SHP77 (cell line): ENCODE measurements around the gene DUOXA2.
"Not testable (repeated sequence)": the region's sequence is repeated elsewhere in the genome, so short reads cannot be mapped to it uniquely, and the experiment has no call there.

Experiments used
- DNase-seq, 2 experiments: peaks; one replicate each; lab custom pipeline; 2025; lab: John Stamatoyannopoulos, UW

DUOXA2 gene

DNA sequence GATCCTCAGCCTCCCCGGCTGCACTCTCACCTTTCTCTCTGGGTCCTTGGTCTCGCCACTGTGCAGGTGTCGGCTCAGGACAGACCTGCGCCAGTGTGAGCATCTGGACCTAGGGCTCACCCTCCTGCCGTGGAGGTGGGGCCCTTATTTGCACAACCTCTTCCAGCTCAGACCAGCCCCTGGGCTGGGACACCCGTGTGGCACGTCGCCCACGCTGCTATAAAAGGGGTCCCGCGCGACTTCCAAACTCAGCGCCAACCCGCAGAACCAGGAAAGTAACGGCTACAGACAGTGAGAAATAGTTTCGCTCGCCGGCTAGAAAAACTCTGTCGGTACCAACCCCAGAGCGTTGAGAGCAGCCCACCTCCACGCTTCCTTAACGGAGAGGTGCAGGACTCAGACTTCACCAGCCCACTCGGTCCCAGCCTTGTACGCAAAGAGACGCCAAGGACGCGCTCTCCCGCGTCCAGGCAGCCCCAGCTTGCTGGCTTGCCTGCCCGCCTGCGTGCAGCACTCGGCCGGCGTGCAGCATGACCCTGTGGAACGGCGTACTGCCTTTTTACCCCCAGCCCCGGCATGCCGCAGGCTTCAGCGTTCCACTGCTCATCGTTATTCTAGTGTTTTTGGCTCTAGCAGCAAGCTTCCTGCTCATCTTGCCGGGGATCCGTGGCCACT lies at the start of gene DUOXA2, which contains the start of gene DUOX2:
TSS of gene DUOXA2 (plus strand) at position 251 of the 675 bp plus-strand sequence. CDS start at position 531, 280 bp downstream.
TSS of gene DUOX2 (minus strand) at position 97 of the 675 bp plus-strand sequence. CDS start 761 bp downstream, outside the sequence.
- no peak for DNase-seq

DNA sequence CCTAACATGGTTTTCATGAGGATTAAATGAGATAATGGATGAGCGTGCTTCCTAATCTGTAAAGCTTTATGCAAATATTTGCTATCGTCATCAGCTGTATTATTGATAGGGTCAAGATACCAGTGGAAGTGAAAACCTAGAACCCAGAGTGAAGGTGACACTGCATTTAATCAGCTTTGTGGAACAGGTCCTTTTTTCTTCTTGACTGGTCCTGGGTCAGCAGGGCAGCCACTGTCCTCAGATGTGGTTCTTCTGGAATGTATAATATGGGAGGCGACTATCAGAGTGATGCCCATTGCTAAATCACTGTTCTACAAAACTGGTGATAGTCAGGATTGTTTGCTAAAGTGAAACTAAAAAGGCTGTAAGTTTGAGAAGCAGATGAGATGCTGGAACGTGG lies 49.7 kb upstream of the DUOXA2 start:
- DNase-seq = no peak

DNA sequence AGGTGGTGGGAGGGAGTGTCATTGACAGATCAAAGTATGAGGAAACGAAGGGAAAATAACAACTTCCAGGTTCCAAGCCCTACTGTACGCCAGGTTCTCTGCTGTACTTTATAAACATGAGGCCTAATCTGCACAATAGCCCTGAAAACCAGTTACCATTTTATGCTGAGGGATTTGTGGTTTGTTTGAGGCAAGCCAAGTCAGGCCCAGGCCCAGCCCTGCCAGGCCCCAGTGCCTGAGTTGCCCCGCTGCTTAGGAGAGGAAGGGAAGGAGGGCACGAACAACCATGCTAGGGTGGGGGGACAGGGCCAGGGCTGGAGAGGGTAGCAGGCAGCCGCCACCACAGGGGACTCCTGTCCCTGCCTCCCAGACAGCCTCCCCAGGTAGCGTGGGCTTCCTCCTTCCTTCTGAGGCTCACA lies 44.2 kb upstream of the DUOXA2 start:
- DNase-seq = not testable (repeated sequence)

DNA sequence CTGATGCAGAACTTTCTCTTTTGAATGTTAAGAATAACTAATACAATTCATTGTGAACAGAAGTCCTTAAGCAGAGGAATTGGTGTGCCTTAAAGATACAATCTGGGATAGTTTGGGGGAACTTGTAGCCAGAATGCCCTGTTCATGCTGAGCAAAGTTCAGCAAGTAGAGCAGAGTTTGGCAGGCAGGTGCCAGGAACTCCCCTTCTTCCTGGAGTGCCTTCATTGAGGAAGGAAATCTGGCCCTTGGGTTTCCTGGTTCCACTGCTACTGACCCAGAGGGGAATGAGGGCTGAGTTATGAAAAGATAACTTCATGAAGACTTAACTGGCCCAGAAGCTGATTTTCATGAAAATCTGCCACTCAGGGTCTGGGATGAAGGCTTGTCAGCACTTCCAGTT lies 40.5 kb upstream of the DUOXA2 start:
- DNase-seq = not testable (repeated sequence)

DNA sequence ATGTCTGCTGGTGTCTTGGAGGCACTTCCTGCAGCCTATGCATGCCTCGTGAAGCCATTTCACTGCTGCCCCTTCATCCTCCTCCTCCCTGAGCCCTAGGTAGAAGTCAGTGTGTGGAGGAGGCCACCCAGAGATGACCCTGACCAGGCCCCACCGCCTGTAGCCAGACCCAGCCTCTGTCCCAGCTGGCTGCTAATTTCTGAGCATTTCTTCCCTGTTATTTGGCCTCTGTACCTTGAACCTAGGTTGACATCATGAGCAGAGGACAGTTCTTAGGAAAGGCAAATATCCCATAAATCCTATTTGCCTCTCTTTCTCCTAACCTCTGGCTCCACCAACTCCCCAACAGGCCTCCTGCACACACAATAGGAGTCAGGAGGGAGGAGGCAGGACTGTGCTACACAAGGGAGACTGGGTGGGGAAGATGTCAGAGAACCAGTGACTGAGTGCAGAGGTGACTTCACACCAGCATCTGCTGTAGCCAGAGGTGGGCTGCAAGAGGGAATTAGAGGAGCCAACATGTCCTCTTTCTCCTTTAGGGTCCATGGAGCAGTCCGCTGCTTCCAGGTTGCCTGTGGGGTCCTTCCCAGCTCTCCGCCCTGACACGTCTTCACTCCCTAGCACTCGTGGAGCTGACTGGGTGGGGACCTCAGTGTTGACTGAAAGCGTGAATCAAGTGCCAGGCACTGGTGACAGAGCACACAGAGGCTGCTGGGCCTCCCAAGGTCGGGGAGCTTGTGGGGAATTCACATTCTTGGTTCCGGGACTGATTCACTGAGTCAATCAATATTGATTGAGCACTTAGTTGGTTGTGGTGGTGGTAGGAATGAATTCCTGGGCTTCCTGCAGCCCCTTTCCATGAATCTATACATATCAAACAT lies 38.4 kb upstream of the DUOXA2 start:
- not testable (repeated sequence) for DNase-seq

DNA sequence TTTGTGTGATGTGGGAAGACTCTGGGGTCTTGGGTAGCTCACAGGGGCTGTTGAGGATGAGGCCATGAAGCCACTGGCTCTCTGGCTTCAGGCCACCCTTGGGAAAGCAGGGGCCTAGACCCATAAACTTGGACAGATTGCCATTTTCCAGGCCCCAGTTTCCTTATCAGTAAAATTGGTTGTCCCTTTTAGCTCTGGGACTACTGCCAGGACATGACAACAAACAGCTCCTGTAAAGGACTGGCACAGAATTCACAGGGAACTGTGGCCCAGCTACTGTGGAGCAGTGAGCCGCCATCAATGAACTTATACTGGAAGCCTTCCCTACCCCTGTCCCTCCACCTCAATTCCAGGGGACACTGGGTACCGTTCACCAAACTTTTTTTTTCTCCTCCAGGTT lies 36.7 kb upstream of the DUOXA2 start:
- not testable (repeated sequence) for DNase-seq

DNA sequence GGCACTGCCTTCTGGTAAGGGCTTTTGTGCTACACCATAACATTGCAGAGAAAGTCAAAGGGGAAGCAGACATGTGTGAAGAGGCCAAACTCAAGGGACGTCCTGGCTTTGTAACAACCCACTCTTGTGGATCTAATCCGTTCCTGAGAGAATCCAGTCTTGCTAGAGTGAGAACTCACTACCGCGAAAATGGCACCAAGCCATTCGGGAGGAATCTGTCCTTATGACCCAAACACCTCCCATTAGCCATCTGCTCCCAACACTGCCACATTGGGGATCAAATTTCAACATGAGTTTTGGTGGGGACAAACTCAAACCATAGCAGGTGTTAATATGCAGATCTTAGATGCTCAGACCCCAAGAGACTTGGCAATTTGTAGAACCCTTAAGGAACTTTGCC lies 34.9 kb upstream of the DUOXA2 start:
- DNase-seq = not testable (repeated sequence)

DNA sequence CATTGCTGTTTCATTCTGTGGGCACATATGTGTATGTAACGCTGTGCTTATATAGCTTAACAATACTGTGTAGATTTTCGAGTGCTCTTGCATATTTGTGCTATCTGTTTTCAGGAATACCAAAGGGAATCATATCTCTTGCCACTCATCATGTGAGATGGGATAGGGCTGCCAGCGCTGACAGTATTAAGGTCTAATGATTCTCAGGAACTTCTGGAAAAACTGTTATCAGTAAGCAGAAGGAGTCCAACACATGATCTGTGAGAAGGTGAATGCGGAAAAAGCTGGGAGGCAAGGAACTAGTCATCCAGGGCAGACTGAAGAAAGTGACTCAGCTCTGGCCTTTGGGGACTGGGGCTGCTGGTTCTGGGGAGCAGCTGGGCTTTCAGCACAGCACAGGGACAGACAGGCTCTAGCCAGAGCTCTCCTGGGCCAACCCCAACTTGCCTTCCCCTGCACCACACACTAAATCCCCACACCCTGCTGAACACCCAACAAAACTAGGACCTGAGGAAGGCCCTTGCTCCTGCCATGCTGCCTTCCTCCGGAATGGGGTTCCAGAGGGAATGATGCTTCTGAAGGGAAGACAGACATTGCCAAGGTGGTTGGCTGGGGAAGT lies 34.4 kb upstream of the DUOXA2 start:
- not testable (repeated sequence) for DNase-seq

DNA sequence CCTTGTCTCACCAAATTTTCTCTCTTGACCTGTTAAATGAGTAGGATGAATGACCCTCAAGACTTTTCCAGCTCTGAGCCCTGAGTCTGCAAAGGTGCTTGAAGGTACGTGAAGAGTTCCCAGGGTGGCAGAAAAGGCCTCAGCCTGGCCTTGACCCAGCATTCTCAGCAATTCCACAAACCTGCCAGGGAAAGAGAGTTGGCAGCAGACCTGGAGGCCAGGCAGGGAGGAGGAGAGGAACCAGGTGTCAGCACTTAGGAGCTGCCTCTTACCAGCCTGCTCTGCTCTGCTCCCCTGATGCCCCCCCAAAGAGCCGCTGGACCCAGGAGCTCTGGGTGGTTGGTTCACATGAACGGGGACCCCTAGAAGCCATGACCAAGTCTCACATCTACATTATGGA lies 33.5 kb upstream of the DUOXA2 start:
- DNase-seq = not testable (repeated sequence)

DNA sequence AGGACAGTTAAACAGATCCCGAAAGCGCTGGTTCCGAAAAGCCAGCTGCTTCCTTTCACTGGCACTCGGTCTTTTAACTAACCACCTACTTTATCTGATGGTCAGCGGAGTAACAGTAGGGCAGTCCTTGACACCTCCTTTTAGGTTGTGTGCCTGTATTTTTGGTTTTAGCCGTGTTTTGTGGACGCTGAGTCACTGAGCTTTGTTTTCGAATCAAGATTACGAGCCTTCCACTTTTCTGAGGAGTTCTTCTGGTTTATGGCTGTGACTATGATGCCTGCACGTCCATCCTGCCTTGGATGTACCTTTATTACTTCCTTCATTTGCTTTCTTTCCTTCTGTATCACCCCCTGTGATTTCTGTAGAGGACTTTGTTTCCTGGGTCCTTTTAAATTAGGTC lies 31.7 kb upstream of the DUOXA2 start:
- DNase-seq = not testable (repeated sequence)

DNA sequence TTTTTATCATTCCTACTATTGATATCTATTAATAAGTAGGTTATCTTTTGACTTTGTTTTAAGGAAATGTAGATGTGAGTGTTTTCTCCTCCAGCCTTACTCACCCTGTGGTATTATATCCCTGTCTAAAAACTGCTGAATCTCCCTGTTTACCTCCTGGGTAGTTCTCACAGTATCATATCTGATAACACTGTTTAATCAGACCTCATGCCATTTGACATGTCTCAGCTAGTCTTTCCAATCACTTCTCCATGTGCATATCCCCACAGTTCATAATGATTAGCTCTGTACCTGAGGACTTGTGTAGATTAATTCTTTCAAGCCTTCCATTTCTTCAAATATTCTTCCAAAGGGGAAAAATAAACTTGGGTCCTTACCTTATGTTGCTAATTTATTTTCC lies 30.9 kb upstream of the DUOXA2 start:
- DNase-seq = no peak

DNA sequence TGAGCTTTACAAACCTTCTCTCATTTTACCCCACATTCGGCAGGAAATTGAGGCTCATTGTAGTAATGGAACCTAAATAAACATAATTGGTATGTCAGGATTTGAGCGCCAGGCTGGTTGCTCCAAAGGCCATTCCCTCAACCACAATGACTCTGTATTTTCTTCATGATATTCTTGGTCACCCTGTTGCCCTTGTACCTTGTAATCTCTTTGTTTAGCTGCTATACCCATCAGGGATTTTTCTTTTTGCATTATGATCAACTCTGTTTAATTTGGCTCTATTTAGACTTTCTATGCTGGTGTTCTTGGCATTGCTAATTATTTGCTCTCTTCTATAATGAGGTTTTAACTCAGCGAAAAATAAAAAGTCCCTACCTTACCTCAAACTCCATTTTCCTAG lies 30.0 kb upstream of the DUOXA2 start:
- no peak for DNase-seq

DNA sequence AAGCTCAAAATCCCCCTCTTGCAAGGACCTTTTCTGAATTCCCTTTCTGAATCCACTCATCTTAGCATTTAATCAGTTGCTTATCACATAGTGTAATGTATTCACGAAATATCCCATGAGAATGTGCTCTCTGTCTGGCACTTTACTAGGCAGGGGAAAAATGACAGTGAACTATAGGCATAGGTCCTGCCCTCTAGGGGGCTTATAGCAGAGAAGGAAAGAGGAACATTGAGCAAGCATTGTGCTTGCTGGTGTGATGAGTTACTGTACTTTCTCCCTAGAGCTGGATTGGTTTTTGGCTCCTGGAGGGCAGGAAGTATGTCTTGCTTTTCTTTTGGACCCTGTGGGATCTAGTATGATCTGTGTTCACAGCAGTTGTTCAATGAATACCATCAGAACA lies 26.6 kb upstream of the DUOXA2 start:
- DNase-seq = no peak

DNA sequence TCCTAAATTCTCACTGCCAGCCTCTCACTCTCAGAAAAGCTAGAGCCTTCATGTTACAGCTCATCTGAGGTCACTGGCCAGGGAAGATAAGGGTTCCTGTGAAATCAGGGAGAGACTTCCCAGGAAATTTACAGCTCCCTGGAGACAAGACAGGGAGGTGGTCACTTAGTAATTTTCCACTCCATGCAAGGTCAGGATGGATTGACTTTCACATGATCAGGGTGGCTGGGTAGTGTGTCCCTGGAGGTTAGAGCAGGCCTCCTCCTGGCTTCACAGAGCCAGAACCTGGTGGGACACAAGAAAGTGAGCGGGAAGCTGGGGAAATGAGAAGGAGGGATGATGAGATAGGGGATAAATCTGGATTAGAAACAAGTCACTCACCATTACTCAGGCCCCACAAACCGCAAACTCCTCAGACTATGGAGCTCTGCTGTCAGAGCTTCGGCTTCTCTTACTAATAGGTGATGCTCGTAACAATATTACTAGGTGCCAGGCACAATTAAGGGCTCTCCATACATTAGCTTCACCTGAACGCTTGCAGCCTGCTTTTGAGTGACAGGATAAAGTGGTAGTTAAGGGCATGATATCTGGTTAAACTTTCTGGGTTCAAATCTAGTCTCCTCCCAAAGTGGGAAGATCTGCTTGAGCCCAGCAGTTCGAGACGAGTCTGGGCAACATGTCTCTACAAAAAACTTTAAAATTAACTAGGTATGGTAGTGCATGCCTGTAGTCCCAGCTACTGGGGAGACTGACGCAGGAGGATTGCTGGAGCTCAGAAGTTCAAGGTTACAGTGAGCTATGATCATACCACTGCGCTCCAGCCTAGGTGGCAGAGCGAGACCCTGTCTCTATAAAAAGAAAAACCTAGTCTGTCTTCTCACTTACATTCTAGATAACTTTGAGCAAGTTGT lies 25.1 kb upstream of the DUOXA2 start:
- DNase-seq = no peak

DNA sequence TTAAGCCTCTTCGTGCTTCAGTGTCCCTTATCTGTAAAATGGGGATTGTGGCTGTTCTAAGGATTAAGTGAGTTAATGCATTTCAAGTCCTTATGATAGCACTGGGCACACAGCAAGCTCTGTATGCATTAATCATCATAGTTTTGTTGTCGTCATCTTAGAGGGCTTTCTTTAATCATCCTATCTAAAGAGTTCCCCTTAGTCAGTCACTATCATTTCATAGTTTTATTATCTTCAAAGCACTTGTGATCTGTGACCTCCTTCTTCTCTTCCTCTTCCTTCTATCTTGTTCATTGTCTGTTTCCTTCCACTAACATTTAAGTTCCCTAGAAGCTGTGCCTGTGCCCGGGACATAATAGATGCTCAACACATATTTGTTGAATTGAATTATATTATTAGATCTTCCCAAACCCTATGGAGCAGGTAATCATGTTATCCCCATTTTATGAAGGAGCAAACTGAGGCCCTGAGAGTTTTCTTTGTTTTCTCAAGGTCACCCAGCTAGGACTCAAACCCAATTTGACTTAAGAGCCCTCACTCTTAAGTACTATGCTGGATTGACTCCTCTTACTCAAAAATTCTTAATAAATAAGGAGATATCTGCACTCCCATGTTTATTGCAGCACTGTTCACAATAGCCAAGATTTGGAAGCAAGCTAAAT lies 24.3 kb upstream of the DUOXA2 start:
- DNase-seq = no peak

DNA sequence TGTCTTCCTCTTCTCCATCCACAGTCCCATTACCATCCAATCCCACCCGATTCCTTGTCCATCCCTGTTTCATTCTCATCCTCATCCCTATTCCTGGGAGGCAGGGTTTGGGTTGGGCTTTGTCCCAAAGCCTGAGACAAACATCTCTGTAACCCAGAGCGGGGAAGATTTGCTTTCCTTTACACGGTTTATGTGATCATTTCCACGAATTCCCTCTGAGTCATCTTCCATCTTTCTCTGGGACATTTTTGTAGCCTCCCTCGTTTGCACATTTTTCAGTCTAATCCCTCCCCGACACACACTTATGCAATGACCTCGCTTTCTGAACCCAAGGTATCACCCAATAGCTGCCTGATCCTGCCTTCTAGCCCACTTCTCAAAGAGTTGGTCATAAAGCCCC lies 23.0 kb upstream of the DUOXA2 start:
- no peak for DNase-seq

DNA sequence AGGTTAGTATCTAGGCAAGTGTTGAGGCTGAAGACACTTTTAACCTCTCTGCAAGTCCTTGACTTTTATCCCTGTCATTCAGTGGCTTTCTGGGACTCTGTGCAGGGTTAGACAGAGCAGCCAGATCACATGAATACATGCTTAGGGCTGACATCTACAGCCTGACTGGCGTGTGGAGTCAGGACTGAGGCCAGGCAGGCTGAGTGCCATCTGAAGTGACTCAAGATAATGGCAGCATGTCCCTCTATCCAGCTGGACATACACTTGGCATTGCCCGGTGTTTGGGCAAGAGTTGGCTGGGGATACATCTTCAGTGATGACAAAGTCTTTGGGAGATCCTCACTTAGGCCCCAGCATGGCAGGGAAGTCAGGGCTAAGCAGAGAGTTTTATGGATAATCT lies 22.6 kb upstream of the DUOXA2 start:
- DNase-seq = no peak

DNA sequence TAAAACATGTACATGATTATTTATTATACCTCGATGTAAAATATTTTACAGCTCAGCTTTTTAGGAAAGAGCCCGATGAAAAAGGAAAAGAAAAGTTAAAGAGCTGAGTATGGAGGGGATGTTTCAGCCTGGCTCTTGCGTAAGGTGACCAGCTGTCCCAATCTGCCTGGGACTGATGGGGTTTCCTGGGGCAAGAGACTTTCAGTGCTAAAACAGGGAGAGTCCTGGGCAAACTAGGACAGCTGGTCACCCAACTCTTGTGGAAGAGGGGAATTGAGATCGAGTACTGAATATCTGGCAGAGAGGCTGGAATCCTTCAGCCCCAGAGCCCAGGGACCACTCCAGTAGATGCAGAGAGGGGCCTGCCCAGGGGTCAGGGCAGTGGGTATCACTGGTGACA lies 21.1 kb upstream of the DUOXA2 start:
- no peak for DNase-seq

DNA sequence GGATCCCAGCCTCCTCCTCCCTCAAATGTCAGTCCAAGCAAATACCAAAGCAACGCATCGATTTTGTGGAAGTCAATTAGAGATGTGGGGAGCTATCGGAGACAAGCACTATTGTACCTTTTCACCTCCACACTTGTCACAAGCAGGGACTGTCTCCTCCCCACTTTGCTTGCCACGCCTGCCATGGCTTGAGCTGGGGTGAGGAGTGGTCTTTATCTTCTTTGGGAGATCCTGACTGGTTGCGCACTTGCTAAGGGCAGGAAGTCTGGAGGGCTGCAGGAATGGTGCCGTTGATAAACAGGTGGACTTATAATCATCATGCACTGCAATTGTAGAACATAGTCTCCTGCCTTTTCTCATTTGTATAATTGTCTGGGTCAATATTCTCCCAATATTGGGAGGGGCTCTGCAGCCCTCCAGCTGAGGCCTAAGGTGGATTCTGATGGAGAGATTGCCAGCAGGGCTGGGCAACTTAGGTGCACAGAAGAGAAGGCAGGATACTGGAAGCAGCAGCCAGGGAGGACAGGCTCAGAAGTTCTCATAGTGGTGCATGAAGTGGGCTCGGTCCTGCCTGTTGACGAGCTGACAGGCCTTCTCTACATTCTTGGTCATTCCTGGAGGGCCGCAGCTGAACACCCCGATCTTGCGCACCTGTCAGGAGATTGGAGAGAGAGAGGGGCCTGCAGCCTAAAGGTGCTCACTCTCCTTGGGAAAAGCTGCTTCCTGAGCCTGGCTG lies 20.3 kb upstream of the DUOXA2 start:
- DNase-seq = no peak

DNA sequence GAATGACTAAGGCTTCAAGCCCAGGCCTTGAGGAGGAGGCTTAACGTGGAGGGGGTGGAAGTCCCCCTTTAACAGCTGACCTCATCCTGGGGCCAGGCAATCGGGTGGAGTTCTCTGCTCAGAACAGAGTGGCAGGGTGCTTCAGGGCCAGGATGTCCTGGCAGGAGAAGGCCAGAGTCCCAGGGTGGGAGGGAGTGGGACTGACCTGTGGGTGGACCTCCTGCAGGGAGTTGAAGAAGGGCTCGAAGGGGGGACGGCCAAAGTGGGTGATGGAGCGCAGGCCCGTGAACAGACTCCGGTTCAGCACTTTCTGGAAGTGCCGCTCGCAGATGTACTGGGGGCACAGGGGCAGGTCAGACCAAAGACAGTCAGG lies 19.8 kb upstream of the DUOXA2 start:
- no peak for DNase-seq
